ENCODE measurements around the gene SLC7A14.

SLC7A14 gene

GRCh38 chr3:170585937-170586310 lies at the start of gene SLC7A14:
TSS of gene SLC7A14 (minus strand) at chr3:170586075. CDS start at chr3:170526936, 59,139 bp downstream.
- DNase-seq: no peak

DNA sequence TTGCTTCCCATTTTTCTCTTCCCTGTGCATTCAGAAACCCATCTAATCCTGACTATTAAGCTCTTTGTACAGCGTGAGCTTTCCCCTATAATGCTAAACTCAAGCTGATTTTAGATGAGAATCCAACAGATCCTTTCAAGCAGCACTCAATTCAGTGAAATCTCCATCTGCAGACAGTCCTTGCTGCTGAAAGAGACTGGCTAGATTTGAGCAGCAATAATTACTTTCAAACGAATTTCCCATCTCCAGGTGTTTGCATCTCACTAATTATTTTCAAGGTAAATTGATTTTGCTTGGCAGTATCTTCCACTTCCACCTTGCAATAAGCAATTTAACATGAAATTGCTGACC lies 49.5 kb upstream of the SLC7A14 start:
- no peak for DNase-seq

GRCh38 chr3:170634663-170635384 lies 48.9 kb upstream of the SLC7A14 start:
- DNase-seq: no peak

- no peak for DNase-seq
Measured at GRCh38 chr3:170633573-170633972, 47.7 kb upstream of the SLC7A14 start.

DNA sequence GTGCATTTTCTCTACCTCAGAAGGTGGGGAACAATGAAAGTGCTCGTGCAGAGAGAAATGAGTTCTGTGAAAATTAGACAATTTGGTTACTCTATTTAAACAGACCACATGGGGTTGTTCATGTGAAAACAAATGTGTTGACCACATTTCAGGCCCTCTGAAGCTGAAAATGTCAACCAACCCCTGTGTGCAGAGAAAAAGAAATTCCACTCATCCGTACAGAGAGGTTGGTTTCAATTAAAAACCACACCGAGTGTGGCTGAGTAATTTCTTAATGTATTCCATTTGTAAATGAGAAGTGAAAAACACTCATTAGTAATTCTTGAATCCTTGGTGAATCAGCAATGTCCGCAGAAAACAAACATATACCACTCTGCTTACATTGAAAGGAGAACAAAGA lies 46.9 kb upstream of the SLC7A14 start:
- no peak for DNase-seq

DNA sequence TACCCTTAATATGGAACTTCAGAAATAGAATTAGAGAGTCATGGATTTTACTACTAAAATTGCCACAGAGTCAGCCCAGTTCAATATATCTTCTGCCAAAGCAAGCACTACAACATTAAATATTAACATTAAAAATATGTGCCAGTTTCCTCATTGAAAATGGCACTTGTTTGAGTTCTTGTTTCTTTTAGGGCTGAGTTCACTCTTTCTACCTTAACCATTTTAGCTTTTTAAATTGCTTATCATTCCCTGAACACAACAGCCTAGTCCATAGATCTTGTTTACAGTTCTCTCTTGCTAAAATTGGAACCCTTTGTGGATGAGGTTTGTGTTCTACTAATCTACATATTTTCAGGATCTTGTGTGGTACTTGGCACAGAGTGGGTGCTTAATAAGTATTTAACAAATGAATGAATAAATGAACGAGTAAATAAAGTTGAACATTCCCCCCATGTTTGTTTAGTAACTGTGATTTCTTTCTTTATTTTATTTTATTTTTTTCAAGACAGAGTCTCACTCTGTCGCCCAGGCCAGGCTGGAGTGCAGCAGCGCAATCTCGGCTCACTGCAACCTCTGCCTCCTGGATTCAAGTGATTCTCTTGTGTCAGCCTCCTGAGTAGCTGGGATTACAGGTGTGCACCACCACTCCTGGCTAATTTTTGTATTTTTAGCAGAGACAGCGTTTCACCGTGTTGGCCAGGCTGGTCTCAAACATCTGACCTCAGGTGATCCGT lies 46.0 kb upstream of the SLC7A14 start:
- DNase-seq: no peak

DNA sequence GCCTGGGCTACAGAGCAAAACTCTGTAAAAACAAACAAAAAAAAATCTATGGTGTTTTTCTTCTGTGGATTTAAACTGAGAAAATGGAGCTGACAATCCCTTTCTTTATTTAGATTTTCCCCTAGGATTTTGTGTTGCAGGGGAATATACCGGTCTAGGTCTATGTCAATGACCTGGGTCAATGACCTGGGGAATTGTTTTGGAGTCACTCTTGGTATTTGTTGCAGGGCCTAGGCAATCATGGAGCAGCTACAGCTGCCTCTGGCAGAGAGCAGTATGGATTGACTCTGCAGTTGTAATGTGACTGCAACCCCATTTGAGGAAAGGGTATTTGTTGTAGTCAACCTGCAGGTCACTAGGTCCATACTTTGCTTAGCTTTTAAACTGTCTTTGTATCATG lies 37.6 kb upstream of the SLC7A14 start:
- no peak for DNase-seq

DNA sequence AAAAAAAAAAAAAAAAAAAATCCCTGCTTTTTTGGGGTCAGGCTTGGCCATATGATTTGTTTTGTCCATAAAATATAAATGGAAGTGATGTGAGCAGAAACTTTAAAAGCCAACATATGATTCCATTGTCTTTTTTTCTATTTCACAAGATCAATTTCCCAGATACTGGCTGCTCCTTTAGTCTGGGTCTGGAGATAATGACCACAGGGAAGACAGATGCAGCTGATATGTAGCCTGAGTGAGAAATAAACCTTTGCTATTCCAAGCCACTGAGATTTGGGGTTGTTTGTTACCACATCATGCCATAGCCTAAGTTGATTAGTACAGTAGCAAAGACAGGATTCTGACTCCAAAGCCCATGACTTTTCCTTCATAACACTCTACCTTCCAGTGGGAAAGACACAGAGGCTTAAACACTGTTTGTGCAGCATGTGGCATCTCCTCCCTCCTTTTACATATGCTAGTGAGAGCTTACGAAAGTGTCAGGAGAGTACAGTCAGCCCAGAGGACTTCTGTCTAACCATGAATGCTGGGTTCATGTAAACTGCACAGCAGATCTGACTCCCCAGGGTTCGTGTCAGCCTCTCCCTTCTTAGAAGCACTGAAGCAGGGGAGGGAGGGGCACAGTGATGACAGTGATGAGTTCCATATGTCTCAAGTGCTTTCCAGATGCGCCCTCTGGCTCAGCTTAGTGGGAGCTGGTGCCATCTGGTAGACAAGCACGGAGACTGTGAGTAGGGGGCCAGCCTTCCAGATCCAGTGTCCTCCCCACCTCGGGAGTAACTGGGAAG lies 36.7 kb upstream of the SLC7A14 start:
- peak; percentile 43 for DNase-seq

DNA sequence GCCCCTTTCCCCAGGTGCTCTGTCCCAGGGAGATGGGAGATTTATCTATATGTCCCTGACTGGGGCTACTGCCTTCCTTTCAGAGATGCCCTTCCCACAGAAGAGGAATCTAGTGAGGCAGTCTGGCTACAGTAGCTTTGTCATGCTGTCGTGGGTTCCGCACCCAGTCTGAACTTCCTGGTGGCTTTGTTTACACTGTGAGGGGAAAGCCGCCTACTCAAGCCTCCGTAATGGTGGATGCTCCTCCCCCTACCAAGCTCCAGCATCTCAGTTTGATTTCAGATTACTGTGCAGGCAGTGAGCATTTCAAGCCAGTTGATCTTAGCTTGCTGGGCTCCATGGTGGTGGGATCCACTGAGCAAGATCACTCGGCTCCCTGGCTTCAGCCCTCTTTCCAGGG lies 35.4 kb upstream of the SLC7A14 start:
- DNase-seq: no peak

GRCh38 chr3:170614214-170614966 lies 28.5 kb upstream of the SLC7A14 start:
- no peak for DNase-seq

GRCh38 chr3:170611751-170612150 lies 25.9 kb upstream of the SLC7A14 start:
- no peak for DNase-seq

DNA sequence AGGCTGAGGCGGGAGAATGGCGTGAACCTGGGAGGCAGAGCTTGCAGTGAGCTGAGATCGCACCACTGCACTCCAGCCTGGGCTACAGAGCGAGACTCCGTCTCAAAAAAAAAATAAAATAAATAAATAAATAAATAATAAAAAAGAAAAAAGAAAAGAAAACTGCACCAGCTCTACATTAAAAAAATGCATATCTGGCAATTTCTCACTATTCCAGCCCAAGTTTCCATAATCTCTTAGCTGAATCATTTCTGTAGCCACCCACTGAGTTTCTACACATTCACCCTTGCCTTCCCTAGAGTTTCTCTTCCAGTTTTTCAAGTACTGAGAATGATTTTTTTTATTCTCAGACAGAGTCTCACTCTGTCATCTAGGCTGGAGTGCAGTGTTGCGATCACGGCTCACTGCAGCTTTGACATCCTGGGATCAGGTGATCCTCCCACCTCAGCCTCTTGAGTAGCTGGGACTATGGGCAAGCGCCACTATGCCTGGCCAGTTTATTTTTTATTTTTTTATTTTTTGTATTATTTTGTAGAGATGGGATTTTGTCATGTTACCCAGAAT lies 24.5 kb upstream of the SLC7A14 start:
- no peak for DNase-seq

DNA sequence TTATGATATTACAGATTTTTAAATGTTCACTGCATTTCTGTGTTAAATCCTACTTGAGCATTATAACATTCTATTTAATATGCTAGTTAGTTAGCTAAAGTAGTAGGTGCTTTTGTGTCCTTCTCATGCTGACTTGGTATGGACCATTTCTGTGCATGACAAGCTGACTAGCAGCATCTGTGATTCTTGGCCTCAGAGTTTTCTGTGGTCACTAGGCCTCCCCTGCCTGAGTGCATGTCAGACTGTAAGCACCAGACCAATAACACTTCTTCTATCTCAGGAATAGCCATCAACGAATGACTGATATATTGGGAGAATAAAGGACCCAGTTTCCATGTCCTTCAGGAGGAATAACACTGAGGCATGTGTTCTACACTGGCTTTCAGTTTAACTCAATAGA lies 22.6 kb upstream of the SLC7A14 start:
- no peak for DNase-seq

DNA sequence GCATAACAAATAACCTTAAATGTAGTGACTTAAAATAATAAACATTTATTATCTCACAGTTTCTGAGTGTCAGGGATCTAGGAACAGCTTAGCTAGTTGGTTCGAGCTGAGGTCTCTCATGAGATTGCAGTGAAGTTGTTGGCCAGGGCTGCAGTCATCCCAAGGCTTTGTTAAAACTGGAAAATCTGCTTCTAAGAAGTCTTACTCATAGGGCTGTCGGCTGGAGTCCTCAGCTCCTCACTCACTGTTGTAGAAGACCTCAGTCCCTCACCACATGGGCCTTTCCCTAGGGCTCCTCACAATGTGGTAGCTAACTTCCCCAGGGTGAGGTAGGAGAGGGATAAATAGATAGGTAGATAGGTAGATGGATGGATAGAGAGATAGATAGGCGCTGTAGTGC lies 20.8 kb upstream of the SLC7A14 start:
- DNase-seq: no peak

DNA sequence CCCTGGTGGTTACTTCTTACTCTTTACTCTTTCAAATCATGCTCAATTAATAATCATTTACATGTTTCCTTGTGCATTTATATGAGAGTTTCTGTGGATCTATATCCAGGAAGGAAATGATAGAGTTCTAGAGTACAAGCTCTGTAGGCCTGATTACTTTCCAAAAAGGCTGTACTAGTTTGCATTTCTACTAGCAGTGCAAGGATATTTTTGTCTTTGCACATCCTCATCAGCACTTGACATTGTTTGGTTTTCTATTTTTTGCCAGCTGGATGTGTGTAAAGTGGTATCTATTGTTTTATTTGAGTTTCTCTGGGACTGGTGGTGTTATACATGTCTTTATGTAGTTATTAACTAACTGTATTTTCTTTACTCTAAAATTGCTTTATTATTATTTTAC lies 19.6 kb upstream of the SLC7A14 start:
- DNase-seq: no peak

DNA sequence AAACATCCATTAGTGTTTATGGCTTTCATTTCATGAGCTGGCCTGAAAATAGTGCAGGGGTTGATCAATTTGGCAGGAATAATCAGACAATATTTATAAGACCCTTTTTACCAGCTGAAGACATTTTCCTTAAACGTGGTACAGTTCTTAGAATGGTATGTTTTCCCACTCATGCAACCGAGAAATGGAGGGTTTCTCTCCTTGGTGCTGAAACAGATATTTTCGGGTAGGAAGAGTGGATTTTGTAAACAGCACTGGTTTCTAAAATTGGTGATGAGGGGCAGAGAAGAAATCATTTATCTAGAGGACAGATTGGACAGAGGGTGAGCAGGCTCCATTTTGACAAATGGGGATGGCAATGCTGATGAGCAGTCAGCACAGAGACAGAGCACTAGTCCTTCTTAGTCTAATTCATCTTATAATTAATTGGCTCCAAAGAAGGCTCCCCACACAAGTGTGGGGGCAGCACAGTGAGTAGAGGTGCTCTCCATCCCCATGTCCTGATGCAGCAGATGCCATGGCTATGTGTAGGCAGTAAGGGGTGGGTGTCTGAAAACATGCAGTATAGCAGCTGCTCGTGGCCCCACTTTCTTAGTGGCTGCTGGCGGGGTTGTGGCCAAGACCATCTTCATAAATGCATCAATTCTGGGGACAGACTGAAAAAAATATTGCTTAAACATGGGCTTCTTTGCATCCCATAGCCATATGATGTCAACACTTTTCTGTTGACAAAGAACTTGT lies 18.1 kb upstream of the SLC7A14 start:
- no peak for DNase-seq

DNA sequence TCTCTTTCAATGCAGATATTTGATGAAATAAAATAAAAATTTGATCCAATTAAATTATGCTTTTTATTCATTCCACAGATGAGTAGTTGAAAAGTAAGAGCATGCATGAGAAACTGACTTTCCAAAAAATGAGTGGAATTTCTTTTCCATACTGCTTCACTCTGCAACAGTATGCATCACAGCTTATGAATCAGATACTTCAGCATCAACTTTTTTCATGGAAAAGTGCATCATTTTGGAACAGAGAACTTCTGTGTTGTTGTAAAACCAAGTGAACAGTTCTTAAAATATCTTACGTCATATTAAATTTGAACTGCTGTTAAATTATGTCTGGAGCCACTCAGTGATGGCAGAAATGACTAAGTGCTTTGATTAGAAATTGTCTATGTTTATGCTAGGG lies 16.7 kb upstream of the SLC7A14 start:
- no peak for DNase-seq

DNA sequence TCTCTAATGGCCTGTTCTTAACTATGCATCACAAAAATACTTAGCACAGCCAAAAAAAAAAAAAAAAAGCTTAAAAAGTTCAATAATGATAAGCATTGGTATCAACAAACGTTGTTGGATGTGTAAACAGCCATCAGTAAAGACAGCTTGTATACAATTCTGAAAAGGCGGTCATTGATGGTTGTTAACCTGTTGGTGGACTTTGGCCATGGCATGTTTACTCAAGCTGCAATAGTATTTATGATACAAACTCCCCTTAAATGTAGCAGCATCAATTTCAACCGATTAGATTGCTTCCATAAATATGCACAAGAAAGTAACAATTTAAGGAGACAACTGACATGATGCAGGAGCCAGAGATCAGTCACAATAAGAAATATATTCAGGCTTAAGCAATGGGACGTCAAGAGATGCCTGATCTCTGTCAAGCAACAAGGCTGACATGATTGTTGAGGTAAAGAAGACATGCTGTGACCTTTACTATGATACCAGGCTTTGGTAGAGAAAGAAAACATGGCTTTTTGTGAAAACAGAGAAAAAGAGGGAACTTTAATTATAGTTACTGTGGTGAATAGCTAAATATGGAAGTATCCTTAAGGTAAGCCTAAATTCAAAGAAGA lies 14.2 kb upstream of the SLC7A14 start:
- no peak for DNase-seq

DNA sequence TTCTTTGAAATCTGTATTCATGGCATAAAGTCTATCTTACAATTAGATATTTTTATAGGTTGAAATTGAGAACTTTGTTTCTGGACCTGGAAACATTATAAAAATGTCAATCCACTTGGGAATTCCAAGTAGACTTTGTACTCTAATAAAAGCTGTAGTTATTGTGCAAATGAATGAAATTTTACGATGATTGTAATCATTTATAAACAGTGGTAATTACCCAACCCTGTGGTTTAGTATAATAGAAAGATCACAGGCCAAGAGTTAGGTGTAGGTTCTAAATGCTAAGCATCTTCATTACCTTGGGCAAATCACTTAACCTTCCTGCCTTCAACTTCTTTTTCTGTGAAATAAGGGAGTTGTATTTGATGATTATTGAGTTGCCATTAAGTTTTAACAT lies 13.2 kb upstream of the SLC7A14 start:
- no peak for DNase-seq

DNA sequence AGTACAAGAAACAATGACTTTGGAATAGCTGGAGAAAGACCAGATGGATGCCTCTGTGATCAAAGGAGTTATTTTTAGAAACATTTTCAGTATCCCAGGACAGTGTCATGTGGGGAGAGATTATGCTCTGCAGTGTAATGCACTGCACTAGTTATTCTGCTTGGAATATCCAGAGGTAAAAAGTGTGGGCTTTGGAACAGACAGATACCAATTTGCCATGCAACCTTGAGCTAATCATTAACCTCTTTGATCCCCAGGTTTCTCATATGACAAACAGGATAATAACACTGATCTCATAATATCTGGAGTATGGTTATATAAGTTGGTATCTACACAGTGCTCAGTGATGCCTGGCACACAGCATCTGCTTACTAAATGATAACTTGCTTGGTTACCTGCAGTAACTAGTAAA lies 12.2 kb upstream of the SLC7A14 start:
- no peak for DNase-seq

DNA sequence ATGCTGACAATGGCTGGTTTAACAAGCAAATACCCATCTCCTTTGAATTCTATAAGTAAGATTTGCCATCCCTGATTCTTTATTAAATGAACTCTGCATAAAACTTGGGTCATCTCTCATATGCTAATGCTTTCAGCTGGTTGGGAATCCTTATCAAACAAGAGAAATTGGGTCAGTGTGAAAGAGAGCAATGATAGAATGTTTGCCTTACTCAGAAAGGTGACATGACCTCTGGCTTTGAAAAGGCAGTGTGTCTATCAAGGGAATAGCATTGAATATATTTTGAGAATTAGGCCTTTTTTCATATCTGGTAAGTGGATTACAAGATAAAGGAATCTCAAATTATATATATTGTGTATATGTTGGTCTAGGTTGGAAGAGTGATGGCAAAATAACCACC lies 8.7 kb upstream of the SLC7A14 start:
- DNase-seq: no peak

GRCh38 chr3:170593634-170594033 lies 7.8 kb upstream of the SLC7A14 start:
- DNase-seq: no peak
